HepG2 (cell line): Measurements from ENCODE around the gene CISD3. TPM values are rescaled to one million over a fixed set of nuclear protein-coding genes. Genes with fewer than 3 reads are reported as not detected.
A peak's percentile ranks its signal among the peaks of the same experiment; 100 is the strongest.

Experiments
- ATAD3A ChIP-seq: sonication (generic); formaldehyde crosslinking; IDR thresholded peaks from 2 replicates; pipeline ENCODE4 v1.4.0; 2020; ENCODE audit warnings: missing genetic modification reagents
- HNRNPLL ChIP-seq: fragments of 200-400 bp; formaldehyde crosslinking; IDR thresholded peaks from 2 replicates; pipeline ENCODE4 v1.6.1; 2017; ENCODE audit warnings: mild to moderate bottlenecking, low read depth, low read length; ENCODE audit not compliant: poor library complexity, severe bottlenecking
- PAF1 ChIP-seq: IDR thresholded peaks from 2 replicates; pipeline ENCODE4 v1.6.1; 2016; ENCODE audit warnings: missing genetic modification reagents, missing compliant biosample characterization
- PCBP2 ChIP-seq: fragments of 200-400 bp; formaldehyde crosslinking; optimal IDR thresholded peaks from 2 replicates; pipeline ENCODE3; 2018; ENCODE audit warnings: low read length, low read depth; ENCODE audit not compliant: poor library complexity, severe bottlenecking
- PPARG ChIP-seq: conservative IDR thresholded peaks from 2 replicates; pipeline ENCODE4 v1.6.1; 2016; ENCODE audit warnings: missing biosample characterization, missing genetic modification reagents
- RBM22 ChIP-seq: fragments of 200-400 bp; formaldehyde crosslinking; optimal IDR thresholded peaks from 2 replicates; pipeline ENCODE3; 2017; ENCODE audit warnings: mild to moderate bottlenecking, low read length, moderate library complexity
- REPIN1 ChIP-seq: sonication (generic); formaldehyde crosslinking; IDR thresholded peaks from 2 replicates; pipeline ENCODE4 v1.8.0; 2022; ENCODE audit warnings: missing genetic modification reagents, low read depth, mild to moderate bottlenecking, borderline replicate concordance
- ZNF747 ChIP-seq: sonication (generic); formaldehyde crosslinking; IDR thresholded peaks from 2 replicates; pipeline ENCODE4 v1.8.1; 2023; ENCODE audit warnings: missing genetic modification reagents, mild to moderate bottlenecking, borderline replicate concordance
- ZNF83 ChIP-seq: sonication (generic); formaldehyde crosslinking; IDR thresholded peaks from 2 replicates; pipeline ENCODE4 v1.4.0; 2020; ENCODE audit warnings: missing genetic modification reagents, mild to moderate bottlenecking, borderline replicate concordance
- polyA plus RNA-seq, 8 experiments: library from polyadenylated mRNA; depleted of rRNA in 3 of 8; stranded (reverse) in 7 of 8; unstranded in 1 of 8; fragments of >200 nt; fragmentation: Illumina TruSeq in 4 of 8; extraction: Trizol in 4 of 8; gene quantifications; 2 replicates each; pipeline versions ENCODE4 v1.2.1 to v1.2.3, GENCODE V29; 2011 to 2016; ENCODE audit warnings: low read depth in 4 of 8, missing spikeins in 1 of 8, mixed read lengths in 1 of 8; ENCODE audit not compliant: insufficient read depth in 1 of 8
- total RNA-seq, 5 experiments: library from RNA; depleted of rRNA; stranded (reverse); fragments of >200 nt; fragmentation: Illumina TruSeq; extraction: Trizol; gene quantifications; 2 replicates each; pipeline ENCODE4 v1.2.3, GENCODE V29; 2016; ENCODE audit warnings: low read depth in 1 of 5
- TF ChIP-seq, protein P1 (sequence below): IDR thresholded peaks from 2 replicates; pipeline ENCODE4 v1.6.1; 2016; ENCODE audit warnings: low read depth, missing genetic modification reagents, missing compliant biosample characterization
- TF ChIP-seq, protein P2 (sequence below): sonication (generic); formaldehyde crosslinking; IDR thresholded peaks from 2 replicates; pipeline ENCODE4 v1.4.0; 2020; ENCODE audit warnings: missing genetic modification reagents
- TF ChIP-seq, protein P3 (sequence below): sonication (generic); formaldehyde crosslinking; IDR thresholded peaks from 2 replicates; pipeline ENCODE4 v1.8.1; 2023; ENCODE audit warnings: mild to moderate bottlenecking, missing genetic modification reagents
- TF ChIP-seq, protein P4 (sequence below), 2 experiments: sonication (generic) in 1 of 2; formaldehyde crosslinking in 1 of 2; IDR thresholded peaks; 2 replicates each; pipeline versions ENCODE4 v1.4.0 to v1.6.1; 2018 to 2020; ENCODE audit warnings: missing genetic modification reagents in 2 of 2, borderline replicate concordance in 1 of 2, low read depth in 1 of 2, mild to moderate bottlenecking in 1 of 2, missing biosample characterization in 1 of 2

The CISD3 gene
- total and polyA plus RNA-seq, 2 of the 13 experiments (the other 11 are each of a cell fraction or from before 2014, with no cell fraction given) = 30.0 to 34.1 TPM

DNA sequence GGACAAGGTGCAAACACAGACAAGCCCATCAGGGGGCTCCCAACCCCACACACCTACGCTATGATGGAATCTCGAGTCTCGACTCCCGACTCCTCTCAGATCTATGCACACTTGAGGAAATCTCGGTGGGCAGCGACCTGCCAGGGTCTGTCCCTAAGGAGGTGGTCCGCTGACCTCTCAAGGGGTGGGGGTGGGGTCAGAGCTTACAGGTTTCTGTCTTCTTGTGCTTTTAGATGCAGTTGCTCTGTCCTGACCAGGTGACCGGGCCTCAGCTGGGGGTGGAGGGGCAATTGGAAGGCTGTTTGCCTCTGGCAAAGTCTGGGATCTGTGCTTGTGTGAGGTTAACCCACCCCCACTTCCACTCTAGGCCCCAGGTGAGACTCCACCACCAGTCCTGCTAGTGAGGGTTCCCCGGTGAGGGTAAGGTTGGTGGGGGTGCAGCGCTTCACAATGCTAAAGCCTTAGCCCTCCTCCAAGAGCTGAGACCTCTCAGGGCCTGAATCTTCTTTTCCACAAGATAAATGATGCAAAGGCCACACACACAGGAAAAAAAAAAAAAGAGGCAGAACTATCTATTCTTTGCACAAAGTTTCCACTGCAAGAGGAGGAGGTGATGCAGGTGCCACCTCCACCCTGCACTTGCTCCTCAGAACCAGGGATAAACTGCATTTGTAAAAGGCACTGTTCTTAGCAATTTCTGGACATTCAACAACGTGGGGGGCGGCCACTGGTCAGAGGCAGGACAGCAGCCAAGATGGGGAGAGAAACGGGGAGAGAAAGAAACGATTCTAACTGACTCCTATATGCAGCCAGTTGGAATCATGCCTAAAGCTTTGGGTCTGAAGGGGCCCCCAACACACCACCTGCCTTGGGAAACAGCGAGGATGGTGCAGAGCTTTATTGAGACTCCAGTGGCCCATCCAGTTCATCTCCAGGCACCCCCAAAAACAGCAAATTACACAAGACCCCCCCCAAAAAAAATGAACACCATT, 4.1 kb downstream of the CISD3 start (continued):
- TF ChIP-seq, protein P1, sequence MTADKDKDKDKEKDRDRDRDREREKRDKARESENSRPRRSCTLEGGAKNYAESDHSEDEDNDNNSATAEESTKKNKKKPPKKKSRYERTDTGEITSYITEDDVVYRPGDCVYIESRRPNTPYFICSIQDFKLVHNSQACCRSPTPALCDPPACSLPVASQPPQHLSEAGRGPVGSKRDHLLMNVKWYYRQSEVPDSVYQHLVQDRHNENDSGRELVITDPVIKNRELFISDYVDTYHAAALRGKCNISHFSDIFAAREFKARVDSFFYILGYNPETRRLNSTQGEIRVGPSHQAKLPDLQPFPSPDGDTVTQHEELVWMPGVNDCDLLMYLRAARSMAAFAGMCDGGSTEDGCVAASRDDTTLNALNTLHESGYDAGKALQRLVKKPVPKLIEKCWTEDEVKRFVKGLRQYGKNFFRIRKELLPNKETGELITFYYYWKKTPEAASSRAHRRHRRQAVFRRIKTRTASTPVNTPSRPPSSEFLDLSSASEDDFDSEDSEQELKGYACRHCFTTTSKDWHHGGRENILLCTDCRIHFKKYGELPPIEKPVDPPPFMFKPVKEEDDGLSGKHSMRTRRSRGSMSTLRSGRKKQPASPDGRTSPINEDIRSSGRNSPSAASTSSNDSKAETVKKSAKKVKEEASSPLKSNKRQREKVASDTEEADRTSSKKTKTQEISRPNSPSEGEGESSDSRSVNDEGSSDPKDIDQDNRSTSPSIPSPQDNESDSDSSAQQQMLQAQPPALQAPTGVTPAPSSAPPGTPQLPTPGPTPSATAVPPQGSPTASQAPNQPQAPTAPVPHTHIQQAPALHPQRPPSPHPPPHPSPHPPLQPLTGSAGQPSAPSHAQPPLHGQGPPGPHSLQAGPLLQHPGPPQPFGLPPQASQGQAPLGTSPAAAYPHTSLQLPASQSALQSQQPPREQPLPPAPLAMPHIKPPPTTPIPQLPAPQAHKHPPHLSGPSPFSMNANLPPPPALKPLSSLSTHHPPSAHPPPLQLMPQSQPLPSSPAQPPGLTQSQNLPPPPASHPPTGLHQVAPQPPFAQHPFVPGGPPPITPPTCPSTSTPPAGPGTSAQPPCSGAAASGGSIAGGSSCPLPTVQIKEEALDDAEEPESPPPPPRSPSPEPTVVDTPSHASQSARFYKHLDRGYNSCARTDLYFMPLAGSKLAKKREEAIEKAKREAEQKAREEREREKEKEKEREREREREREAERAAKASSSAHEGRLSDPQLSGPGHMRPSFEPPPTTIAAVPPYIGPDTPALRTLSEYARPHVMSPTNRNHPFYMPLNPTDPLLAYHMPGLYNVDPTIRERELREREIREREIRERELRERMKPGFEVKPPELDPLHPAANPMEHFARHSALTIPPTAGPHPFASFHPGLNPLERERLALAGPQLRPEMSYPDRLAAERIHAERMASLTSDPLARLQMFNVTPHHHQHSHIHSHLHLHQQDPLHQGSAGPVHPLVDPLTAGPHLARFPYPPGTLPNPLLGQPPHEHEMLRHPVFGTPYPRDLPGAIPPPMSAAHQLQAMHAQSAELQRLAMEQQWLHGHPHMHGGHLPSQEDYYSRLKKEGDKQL (CRISPR knock-in tag) = no peak
- TF ChIP-seq PPARG (CRISPR knock-in tag) (no peak), ATAD3A (CRISPR knock-in tag) (no peak), REPIN1 (CRISPR knock-in tag) (no peak), PAF1 (CRISPR knock-in tag) (peak; percentile 11; the same call in 1 of the 2 replicates), ZNF747 (peak; percentile 37; the same call in 1 of the 2 replicates), RBM22 (peak; percentile 87), PCBP2 (peak; percentile 64), ZNF83 (peak; percentile 72; the same call in 1 of the 2 replicates), HNRNPLL (no peak)
- TF ChIP-seq, protein P2, sequence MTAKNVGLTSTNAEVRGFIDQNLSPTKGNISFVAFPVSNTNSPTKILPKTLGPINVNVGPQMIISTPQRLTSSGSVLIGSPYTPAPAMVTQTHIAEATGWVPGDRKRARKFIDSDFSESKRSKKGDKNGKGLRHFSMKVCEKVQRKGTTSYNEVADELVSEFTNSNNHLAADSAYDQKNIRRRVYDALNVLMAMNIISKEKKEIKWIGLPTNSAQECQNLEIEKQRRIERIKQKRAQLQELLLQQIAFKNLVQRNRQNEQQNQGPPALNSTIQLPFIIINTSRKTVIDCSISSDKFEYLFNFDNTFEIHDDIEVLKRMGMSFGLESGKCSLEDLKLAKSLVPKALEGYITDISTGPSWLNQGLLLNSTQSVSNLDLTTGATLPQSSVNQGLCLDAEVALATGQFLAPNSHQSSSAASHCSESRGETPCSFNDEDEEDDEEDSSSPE (CRISPR knock-in tag) = 0 out of 2 replicates have a peak, but pooled peaks have one; percentile 1
- TF ChIP-seq, protein P3, sequence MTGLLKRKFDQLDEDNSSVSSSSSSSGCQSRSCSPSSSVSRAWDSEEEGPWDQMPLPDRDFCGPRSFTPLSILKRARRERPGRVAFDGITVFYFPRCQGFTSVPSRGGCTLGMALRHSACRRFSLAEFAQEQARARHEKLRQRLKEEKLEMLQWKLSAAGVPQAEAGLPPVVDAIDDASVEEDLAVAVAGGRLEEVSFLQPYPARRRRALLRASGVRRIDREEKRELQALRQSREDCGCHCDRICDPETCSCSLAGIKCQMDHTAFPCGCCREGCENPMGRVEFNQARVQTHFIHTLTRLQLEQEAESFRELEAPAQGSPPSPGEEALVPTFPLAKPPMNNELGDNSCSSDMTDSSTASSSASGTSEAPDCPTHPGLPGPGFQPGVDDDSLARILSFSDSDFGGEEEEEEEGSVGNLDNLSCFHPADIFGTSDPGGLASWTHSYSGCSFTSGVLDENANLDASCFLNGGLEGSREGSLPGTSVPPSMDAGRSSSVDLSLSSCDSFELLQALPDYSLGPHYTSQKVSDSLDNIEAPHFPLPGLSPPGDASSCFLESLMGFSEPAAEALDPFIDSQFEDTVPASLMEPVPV (CRISPR knock-in tag) = no peak
- TF ChIP-seq, protein P4, sequence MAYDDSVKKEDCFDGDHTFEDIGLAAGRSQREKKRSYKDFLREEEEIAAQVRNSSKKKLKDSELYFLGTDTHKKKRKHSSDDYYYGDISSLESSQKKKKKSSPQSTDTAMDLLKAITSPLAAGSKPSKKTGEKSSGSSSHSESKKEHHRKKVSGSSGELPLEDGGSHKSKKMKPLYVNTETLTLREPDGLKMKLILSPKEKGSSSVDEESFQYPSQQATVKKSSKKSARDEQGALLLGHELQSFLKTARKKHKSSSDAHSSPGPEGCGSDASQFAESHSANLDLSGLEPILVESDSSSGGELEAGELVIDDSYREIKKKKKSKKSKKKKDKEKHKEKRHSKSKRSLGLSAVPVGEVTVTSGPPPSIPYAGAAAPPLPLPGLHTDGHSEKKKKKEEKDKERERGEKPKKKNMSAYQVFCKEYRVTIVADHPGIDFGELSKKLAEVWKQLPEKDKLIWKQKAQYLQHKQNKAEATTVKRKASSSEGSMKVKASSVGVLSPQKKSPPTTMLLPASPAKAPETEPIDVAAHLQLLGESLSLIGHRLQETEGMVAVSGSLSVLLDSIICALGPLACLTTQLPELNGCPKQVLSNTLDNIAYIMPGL (CRISPR knock-in tag; IDR thresholded peaks at IDR 0.05; ENCODE audit: borderline replicate concordance in 1 of 2, low read depth in 1 of 2) = 0 out of 4 replicates have a peak, but pooled peaks of 1 of the 2 experiments have one; percentile 50
